ENCODE measurements around the gene ATP5ME. TPM values are rescaled to one million over a fixed set of nuclear protein-coding genes. Genes with fewer than 3 reads are reported as not detected.

The ATP5ME gene
- total RNA-seq, 4 donors from 2014 or later = 123 to 273 (median 193) TPM

DNA sequence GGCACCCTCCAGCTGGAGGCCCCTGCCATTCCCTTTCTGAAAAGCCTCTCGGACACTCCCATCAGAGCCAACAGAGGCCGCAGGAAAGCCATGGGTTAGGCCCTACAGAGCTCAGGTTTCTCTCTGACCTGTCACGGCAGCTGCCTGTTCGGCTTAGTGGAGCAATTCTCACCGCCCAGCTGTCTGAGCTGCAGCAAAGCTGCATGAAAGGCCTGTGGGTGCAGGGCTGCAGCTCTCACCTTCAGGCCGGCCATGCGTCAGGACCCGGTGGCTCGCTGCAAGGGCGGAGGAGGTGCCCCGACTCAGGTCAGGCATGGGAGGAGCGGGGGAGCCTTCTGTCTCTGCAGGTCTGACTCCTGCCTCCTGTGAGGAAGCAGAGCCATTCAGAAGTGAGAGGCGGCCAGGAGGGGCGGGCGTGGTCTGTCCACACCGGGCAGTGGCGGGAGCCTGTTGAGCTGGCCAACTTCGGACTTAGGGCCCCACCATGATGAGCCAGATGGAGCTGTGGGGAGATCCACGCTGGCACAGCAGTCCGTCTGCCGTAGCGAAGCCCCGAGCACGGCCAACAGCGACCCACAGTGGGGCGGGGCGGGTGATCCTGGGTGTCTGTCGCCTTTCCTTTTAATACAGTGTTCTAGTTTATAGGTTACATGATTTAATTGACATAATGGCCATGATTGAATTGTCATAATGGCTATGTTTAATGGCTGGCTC lies 25.3 kb downstream of the ATP5ME start:
- TF ChIP-seq, protein P1, sequence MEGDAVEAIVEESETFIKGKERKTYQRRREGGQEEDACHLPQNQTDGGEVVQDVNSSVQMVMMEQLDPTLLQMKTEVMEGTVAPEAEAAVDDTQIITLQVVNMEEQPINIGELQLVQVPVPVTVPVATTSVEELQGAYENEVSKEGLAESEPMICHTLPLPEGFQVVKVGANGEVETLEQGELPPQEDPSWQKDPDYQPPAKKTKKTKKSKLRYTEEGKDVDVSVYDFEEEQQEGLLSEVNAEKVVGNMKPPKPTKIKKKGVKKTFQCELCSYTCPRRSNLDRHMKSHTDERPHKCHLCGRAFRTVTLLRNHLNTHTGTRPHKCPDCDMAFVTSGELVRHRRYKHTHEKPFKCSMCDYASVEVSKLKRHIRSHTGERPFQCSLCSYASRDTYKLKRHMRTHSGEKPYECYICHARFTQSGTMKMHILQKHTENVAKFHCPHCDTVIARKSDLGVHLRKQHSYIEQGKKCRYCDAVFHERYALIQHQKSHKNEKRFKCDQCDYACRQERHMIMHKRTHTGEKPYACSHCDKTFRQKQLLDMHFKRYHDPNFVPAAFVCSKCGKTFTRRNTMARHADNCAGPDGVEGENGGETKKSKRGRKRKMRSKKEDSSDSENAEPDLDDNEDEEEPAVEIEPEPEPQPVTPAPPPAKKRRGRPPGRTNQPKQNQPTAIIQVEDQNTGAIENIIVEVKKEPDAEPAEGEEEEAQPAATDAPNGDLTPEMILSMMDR (IDR thresholded peaks at IDR 0.05; ENCODE audit: low read depth) = no peak

DNA sequence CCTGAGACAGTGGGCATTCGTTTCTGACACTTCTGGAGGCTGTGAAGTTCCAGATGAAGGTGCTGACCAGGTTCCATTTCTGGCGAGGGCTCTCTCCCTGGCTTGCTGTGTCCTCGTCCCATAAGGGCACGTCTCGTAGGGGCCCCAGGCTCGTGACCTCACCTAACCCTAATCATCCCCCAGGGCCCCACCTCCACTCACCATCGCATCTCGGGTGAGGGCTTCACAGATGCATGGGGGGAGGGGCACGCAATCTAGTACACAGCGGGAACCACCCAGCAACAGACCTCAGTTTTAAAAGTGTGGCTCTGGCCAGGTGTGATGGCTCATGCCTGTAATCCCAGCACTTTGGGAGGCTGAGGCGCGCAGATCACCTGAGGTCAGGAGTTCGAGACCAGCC lies 26.6 kb downstream of the ATP5ME start:
- TF ChIP-seq, protein P1 (IDR thresholded peaks at IDR 0.05; ENCODE audit: low read depth) = no peak

DNA sequence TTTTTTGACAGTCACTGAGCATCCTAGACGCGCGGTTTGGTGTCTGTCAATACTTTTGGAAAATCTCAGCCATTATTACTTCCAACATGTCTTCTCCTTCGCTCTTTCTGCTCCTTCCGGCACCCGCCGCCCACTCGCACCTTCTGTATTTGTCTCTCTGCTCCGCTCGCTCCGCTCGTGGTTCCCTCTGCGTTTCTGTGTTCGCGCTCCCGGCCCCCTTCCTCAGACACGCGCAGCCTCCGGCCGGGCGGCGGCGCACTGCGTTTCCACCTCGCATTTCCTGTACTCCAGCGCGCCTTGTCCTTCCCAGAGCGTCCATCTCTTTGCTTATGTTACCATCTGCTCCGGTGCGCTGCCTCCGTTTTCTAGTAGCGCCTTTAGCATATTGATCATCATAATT lies 27.6 kb downstream of the ATP5ME start:
- TF ChIP-seq, protein P1 (IDR thresholded peaks at IDR 0.05; ENCODE audit: low read depth) = no peak

- TF ChIP-seq, protein P1 (IDR thresholded peaks at IDR 0.05; ENCODE audit: low read depth) = no peak
These were observed 36.4 kb downstream of the ATP5ME start for GRCh38 chr4:637536-638280.

DNA sequence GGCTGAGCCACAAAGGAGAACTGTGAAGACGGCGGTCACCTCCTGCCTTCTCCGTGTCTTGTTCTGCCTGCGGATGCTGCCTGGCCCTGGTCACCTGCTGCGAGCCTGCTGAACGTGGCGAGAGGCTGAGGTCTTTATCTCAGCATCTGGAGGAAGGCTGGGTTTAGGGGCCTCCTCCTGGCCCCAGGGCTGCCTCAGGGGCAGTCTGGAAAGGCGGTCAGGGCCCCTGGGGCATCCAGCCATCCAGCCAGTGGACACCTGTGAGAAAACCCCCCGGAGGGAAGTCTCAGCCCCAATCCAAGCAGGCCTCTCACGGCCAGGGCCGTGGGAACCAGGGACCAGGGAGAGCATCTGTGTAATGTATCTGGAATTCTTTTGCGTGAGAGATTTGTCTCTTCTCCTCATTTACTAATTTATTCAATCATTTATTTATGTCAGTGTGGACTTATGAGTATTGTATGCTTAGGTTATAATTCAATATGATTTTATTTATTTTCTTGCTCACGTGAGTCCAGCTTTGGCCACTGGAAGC lies 37.4 kb downstream of the ATP5ME start:
- TF ChIP-seq, protein P1 (IDR thresholded peaks at IDR 0.05; ENCODE audit: low read depth) = no peak

- TF ChIP-seq, protein P1 (IDR thresholded peaks at IDR 0.05; ENCODE audit: low read depth) = no peak
These were observed 38.0 kb downstream of the ATP5ME start for GRCh38 chr4:635851-636627.

Measured in subcutaneous adipose tissue (tissue), 4 donors.